ENCODE results near the gene PRSS27. TPM values are rescaled to one million over a fixed set of nuclear protein-coding genes. Genes with fewer than 3 reads are reported as not detected.

PRSS27 gene
- total RNA-seq, 1 donor from 2014 or later, result 2.3 TPM

GRCh38 chr16:2700786-2701185, 19.2 kb downstream of the PRSS27 start:
- Histone ChIP-seq H3K4me2 (ENCODE audit: low read length) (no peak overlapping the region), H2AFZ (ENCODE audit: low read depth, low read length) (no peak overlapping the region), H3K9ac (ENCODE audit: low read length) (no peak overlapping the region), H3K27me3 (ENCODE audit: insufficient read depth, low read length) (no peaks in the 10 kb centered on the region), H3K27ac (ENCODE audit: low read depth, low read length) (no peak overlapping the region), H3K4me3 (ENCODE audit: insufficient read depth, low read depth, low read length) (no peak overlapping the region), H3K4me1 (ENCODE audit: insufficient read depth, low read length) (no peaks in the 10 kb centered on the region), H3K9me3 (ENCODE audit: insufficient read depth, low read depth, low read length) (no peaks in the 10 kb centered on the region), H3K36me3 (ENCODE audit: insufficient read depth, low read length) (no peaks in the 10 kb centered on the region), H3K79me2 (ENCODE audit: insufficient read depth, low read length) (peaks cover 24% of the 10 kb centered on the region), H4K20me1 (ENCODE audit: insufficient read depth, low read length) (peaks cover 71% of the 10 kb centered on the region)
- Mint-ChIP-seq H3K4me1 (ENCODE audit: low read depth, unreplicated experiment) (no peaks in the 10 kb centered on the region), H3K27me3 (ENCODE audit: low read depth, unreplicated experiment) (no peaks in the 10 kb centered on the region), H3K27ac (ENCODE audit: unreplicated experiment) (no peak overlapping the region), H3K9me3 (ENCODE audit: unreplicated experiment) (no peaks in the 10 kb centered on the region), H3K4me3 (ENCODE audit: unreplicated experiment) (no peak overlapping the region), H3K36me3 (ENCODE audit: low read depth, unreplicated experiment) (peaks cover 6% of the 10 kb centered on the region)
- no peak for FAIRE-seq
- no peak for DNase-seq (ENCODE audit: low read depth)
- TF ChIP-seq EZH2 (IDR thresholded peaks at IDR 0.05; ENCODE audit: insufficient read depth, low read length) (no peak), CTCF (IDR thresholded peaks at IDR 0.05; ENCODE audit: insufficient read depth, low read depth, low read length) (no peak)

- FAIRE-seq (no peak), DNase-seq (ENCODE audit: low read depth) (no peak)
- no peaks in the 10 kb centered on the region for H3K9me3 ChIP-seq (ENCODE audit: insufficient read depth, low read depth, low read length)
- no peak overlapping the region for H3K9ac ChIP-seq (ENCODE audit: low read length)
- no peaks in the 10 kb centered on the region for H3K9me3 Mint-ChIP-seq (ENCODE audit: unreplicated experiment)
- H3K4me1 Mint-ChIP-seq (ENCODE audit: low read depth, unreplicated experiment), result no peaks in the 10 kb centered on the region
- H3K36me3 Mint-ChIP-seq (ENCODE audit: low read depth, unreplicated experiment), result peaks cover 6% of the 10 kb centered on the region
- H2AFZ ChIP-seq (ENCODE audit: low read depth, low read length), result no peak overlapping the region
- no peaks in the 10 kb centered on the region for H3K36me3 ChIP-seq (ENCODE audit: insufficient read depth, low read length)
- no peak overlapping the region for H3K4me3 ChIP-seq (ENCODE audit: insufficient read depth, low read depth, low read length)
- no peak overlapping the region for H3K27ac ChIP-seq (ENCODE audit: low read depth, low read length)
- no peaks in the 10 kb centered on the region for H3K27me3 Mint-ChIP-seq (ENCODE audit: low read depth, unreplicated experiment)
- no peak overlapping the region for H3K27ac Mint-ChIP-seq (ENCODE audit: unreplicated experiment)
- no peaks in the 10 kb centered on the region for H3K27me3 ChIP-seq (ENCODE audit: insufficient read depth, low read length)
- H3K4me2 ChIP-seq (ENCODE audit: low read length), result no peak overlapping the region
- H3K79me2 ChIP-seq (ENCODE audit: insufficient read depth, low read length), result peaks cover 23% of the 10 kb centered on the region
- H4K20me1 ChIP-seq (ENCODE audit: insufficient read depth, low read length), result peaks cover 64% of the 10 kb centered on the region
- no peaks in the 10 kb centered on the region for H3K4me1 ChIP-seq (ENCODE audit: insufficient read depth, low read length)
- TF ChIP-seq CTCF (IDR thresholded peaks at IDR 0.05; ENCODE audit: insufficient read depth, low read depth, low read length), result no peak
- no peak for TF ChIP-seq EZH2 (IDR thresholded peaks at IDR 0.05; ENCODE audit: insufficient read depth, low read length)
- no peak overlapping the region for H3K4me3 Mint-ChIP-seq (ENCODE audit: unreplicated experiment)
These were observed 20.0 kb downstream of the PRSS27 start for GRCh38 chr16:2699791-2700600.

Measured in astrocyte (in vitro differentiated cells and primary cell).